BJ (cell line): Measurements from ENCODE around the gene TRAPPC2. TPM values are rescaled to one million over a fixed set of nuclear protein-coding genes. Genes with fewer than 3 reads are reported as not detected.

Source experiments
- CTCF ChIA-PET: fragments of 350-600 bp; formaldehyde crosslinking; extraction: SDS; loops from one replicate; lab custom pipeline; 2021; ENCODE audit warnings: antibody characterized with exemption, inconsistent platforms; lab: Yijun Ruan, JAX
- POLR2A ChIA-PET: fragments of 300-600 bp; sonication (Branson Sonifier 250); formaldehyde crosslinking; extraction: SDS; loops from one replicate; lab custom pipeline; 2021; ENCODE audit warnings: antibody characterized with exemption; lab: Charles Lee
- DNase-seq: peaks from one replicate; pipeline ENCODE4 v3.0.0-alpha.2; 2011; ENCODE audit warnings: low read depth
- H3K27me3 ChIP-seq: 2 replicates; pipeline ENCODE4 v1.6.0; 2011; ENCODE audit warnings: low read length; ENCODE audit not compliant: control insufficient read depth, insufficient read depth
- H3K36me3 ChIP-seq: 2 replicates; pipeline ENCODE4 v1.5.1; 2011; ENCODE audit warnings: low read length; ENCODE audit not compliant: control insufficient read depth, insufficient read depth
- H3K4me3 ChIP-seq: 2 replicates; pipeline ENCODE4 v1.5.1; 2011; ENCODE audit warnings: low read depth, mild to moderate bottlenecking, control low read depth, low read length
- polyA plus RNA-seq: library from polyadenylated mRNA; depleted of rRNA; stranded (reverse); fragments of >200 nt; gene quantifications from 2 replicates; pipeline ENCODE4 v1.2.3, GENCODE V29; 2011
- TF ChIP-seq, protein P1 (sequence below): IDR thresholded peaks from 2 replicates; pipeline ENCODE4 v1.5.1; 2011; ENCODE audit warnings: low read depth, mild to moderate bottlenecking, control low read depth, inconsistent platforms, low read length, moderate library complexity; ENCODE audit not compliant: insufficient read depth

Gene TRAPPC2
- polyA plus RNA-seq, 1 experiment = 5.5 TPM

DNA sequence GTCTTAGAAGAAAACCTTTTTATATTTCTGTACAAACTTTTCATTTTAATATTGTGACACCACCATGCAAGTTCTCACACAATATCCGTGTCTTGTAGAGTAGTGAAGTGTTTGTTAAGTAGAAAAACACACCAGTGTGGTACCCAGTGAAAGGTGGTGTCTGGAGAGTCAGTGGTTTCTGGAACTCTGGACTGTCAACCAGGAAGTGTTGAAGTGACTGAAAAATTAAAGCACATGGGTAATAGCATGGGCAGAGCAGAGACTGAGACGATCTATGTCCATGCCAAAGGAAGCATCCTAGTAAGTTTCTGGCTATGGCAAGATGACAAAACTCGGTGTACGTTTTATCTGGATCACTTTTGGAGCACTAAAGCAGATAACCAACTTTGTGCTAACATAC is 23.3 kb downstream of the TRAPPC2 start:
- no peak overlapping the region for H3K4me3 ChIP-seq
- no peak for DNase-seq
- TF ChIP-seq, protein P1, sequence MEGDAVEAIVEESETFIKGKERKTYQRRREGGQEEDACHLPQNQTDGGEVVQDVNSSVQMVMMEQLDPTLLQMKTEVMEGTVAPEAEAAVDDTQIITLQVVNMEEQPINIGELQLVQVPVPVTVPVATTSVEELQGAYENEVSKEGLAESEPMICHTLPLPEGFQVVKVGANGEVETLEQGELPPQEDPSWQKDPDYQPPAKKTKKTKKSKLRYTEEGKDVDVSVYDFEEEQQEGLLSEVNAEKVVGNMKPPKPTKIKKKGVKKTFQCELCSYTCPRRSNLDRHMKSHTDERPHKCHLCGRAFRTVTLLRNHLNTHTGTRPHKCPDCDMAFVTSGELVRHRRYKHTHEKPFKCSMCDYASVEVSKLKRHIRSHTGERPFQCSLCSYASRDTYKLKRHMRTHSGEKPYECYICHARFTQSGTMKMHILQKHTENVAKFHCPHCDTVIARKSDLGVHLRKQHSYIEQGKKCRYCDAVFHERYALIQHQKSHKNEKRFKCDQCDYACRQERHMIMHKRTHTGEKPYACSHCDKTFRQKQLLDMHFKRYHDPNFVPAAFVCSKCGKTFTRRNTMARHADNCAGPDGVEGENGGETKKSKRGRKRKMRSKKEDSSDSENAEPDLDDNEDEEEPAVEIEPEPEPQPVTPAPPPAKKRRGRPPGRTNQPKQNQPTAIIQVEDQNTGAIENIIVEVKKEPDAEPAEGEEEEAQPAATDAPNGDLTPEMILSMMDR = no peak
- H3K27me3 ChIP-seq = no peaks in the 10 kb centered on the region
- ChIA-PET CTCF (no interaction called here), POLR2A (no interaction called here)
- H3K36me3 ChIP-seq = peaks cover 4% of the 10 kb centered on the region

DNA sequence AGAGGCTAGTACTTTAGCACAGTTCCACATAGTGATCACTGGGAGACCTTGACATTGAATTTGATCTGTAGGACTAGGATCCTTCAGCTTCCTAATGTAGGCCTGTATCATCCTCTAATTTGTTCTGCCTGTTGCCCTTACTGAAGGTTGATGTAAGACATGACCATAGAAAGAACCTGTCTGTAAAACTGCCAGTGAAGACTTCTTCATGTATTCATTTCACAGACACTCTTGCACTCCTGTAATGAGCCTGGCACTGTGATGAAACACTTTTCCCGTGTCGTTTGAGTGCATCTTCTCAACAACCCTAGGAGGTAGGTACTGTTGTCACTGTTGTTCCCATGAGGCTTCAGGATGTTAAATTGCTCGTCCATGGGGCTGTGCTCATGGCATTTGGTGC is 30.8 kb downstream of the TRAPPC2 start:
- TF ChIP-seq, protein P1 = no peak
- Histone ChIP-seq H3K27me3 (no peaks in the 10 kb centered on the region), H3K4me3 (no peak overlapping the region), H3K36me3 (no peaks in the 10 kb centered on the region; the same call in 1 of the 2 replicates)
- ChIA-PET POLR2A (no interaction called here), CTCF (no interaction called here)
- DNase-seq = no peak

DNA sequence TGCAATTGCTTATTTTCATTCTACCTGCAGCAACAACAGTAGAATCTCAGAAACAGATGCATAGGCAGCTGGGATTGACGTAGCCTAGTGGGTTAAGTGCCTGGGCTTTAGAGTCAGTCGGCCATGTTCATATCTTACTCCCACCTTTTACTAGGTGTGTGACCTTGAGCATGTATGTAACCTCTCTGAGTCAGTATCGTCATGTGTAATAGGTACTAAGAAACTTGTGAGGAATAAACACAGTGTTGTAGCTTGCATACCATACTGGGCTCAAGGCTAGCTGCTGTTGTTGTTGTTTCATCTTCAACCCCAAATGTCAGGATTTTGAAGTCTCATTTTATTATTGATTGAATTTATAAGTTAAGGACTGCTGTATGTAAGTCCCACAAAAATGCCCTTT is 31.3 kb downstream of the TRAPPC2 start:
- Histone ChIP-seq H3K36me3 (no peaks in the 10 kb centered on the region; the same call in 1 of the 2 replicates), H3K27me3 (no peaks in the 10 kb centered on the region), H3K4me3 (no peak overlapping the region)
- POLR2A ChIA-PET = no interaction called here
- CTCF ChIA-PET = no interaction called here
- TF ChIP-seq, protein P1 = no peak
- DNase-seq = no peak

DNA sequence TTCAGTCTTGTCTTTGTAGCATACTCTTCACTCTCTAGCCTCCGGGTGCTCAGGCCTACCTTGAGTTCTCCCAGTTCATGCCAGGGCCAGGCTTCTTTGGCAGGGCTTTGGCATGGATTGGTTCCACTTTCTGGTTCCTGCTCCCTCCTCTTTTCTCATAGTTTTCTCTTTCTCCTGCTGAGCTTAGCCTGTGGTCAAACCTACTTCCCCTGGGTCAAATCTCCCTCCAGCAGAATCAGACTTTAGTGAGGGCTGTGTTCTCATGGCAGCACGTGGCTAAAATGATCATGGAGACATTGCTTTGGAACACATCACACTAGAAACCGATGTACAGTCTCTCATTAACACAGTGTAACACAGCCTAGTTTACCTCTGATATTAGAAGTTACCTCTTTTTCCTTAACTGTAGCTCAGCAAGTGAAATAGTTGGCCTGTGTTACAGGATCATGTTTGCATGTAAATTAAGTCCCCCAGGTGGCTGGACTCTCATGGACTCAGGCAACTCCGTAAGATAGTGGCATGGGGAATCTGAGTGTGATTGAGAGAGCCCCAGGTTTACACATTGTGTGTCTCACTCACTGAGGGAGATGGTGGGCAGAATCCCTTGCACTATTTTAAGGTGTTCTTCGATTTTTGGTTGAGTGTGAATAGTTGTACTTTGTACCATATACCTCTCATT is 32.2 kb downstream of the TRAPPC2 start:
- CTCF ChIA-PET = no interaction called here
- TF ChIP-seq, protein P1 = no peak
- POLR2A ChIA-PET = no interaction called here
- Histone ChIP-seq H3K27me3 (no peaks in the 10 kb centered on the region), H3K4me3 (no peak overlapping the region), H3K36me3 (no peaks in the 10 kb centered on the region)
- no peak for DNase-seq

DNA sequence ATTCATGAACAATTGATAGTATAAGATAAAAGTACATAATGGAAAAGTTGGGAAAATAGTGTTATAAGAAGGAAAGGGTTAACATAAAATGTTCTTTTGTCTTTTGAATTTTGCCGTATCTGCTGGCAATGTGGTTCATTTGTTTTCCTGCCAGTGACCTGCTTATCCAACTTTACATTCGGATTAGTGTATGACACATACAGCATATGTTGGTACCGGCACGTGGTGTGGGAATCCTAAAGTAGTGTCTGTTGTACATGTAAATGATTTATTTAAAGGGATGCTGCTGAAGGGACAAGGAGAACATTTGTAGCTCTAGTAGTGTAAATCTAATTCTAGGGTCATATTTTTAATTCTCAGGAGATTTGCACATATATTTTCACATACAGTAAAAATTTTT is 34.0 kb downstream of the TRAPPC2 start:
- Histone ChIP-seq H3K27me3 (no peaks in the 10 kb centered on the region), H3K4me3 (no peak overlapping the region), H3K36me3 (no peaks in the 10 kb centered on the region)
- DNase-seq = no peak
- ChIA-PET POLR2A (no interaction called here), CTCF (no interaction called here)
- TF ChIP-seq, protein P1 = no peak
